ENCODE data around the gene HMGB3.
"Not testable (repeated sequence)": the region's sequence is repeated elsewhere in the genome, so short reads cannot be mapped to it uniquely, and the experiment has no call there.

HMGB3 gene

DNA sequence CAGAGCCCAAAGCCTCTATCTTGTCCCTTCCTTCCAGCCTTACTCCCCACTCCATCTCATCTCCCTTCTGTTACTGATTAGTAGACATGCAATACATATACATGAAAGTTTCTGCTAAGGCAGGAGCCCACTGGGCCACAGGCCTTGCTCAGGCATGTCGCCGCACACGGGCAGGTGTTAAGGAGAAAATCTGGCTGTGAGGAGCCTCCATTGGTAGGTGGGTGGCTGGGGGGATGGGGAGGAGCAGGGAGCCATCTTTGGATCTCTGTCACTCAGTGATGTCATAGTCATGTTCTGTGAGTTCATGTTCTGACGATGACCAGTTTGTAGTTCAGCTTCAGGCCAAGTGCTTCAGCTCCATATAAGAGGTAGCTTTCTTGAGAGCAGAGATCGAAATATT lies 2.9 kb upstream of the HMGB3 start:
- DNase-seq = no peak

DNA sequence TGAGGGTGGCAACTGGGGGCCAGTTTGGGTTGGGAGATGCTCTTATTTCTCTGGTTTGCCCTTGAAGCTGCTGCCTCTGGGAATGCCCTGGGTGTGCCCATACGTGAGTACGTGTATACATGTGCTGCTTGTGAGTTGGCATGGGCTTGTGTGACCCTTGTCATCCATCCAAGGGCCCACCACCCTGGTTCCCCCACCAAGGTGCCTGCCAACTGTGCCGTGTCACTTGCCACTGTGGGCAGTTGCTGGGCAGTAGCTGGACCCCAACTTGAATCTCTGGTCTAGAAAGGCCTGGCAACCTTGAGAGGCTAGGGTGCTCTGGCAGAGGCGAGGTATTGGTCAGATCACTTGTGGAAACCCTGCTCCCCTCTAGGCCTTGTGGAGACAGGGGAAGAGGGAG lies 2.4 kb upstream of the HMGB3 start:
- DNase-seq = no peak

DNA sequence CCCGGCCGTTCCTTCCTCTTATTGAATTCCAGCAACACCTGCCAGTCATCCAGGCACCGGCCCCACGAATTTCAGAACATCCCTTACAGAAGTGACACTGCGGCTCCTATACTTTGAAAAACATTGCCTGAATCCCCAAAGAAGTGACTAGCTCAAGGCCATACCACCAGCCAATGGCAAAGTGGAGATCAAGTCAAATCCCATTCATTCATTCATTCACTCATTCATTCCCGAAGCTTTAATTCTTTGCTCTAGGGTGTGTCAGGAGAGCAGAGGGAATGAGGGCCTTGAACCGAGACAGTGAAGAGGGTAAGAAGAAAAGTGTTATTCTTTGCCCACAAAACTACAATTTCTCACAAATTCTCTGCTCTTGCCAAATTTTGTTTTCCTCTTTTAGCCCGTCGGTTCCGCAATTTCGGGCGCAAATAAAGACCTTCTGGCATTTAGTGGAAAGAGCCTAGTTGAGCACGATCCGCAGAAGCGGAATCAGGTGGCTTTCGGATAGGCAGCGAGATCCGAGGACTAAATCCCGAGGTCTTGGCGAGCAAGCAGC lies 824 bp upstream of the HMGB3 start:
- no peak for DNase-seq

DNA sequence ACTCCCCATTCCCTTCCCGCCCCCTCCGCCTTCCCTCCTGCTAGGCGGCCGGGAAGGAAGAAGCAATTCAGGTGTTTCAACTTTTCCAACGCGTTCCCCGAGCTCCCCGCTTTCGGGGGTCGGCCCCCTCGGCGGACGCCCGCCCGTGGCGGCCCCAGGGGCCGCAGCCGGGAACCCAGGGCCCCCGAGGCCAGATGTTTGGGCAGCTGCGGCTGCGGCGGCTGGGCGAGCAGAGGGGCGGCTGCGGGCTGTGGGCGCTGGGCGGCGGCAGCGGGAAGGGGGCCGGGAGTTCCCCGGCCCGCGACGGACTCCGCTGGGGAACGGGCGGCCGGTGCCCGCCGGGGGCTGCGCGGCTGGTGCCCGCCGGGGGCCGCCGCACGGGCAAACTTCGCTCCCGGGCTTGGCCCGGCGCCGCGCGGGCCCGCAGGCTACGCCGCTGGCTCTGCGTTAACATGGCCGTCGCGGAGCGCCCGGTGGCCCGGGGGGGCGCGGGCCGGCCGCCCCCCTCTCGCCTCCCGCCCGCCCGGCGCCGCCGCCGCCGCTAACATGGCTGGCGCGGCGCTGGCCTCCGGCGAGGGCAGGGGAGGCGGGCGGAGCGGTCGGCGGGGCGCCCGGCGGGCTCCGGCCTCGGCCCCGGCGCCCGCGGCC lies 510 bp downstream of the HMGB3 start:
- no peak for DNase-seq

DNA sequence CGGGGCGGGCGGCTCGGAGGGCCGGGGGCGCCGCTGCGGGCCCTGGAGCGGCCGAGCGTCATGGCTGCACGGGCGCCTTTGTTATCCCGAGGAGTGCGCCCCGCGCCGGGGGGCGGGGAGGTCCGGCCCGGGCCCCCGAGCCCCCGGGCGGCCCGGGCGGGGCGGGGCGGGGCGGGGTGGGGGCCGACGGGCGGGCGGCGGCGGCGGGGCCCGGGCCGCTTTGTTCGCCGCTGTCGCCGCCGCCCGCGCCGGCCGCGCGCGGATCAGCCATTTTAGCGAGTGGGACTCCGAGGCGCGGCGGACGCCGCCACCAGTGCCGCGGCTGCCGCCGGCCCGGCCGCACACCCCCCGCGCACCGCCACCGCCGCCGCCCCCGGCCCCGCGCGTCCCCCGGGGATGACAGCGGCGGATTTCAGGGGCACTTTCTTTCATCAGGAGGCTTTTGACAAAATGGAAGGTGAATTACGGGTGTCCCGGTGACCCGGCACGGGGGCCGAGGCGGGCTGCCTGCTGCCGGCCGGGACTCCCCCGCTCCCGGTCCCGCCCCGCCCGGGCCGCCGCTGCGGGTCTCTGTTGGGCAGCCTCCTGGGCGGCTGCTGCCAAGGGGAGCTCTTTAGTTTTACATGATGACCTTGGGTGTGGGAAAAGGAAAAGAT lies 1.2 kb downstream of the HMGB3 start:
- DNase-seq = no peak

DNA sequence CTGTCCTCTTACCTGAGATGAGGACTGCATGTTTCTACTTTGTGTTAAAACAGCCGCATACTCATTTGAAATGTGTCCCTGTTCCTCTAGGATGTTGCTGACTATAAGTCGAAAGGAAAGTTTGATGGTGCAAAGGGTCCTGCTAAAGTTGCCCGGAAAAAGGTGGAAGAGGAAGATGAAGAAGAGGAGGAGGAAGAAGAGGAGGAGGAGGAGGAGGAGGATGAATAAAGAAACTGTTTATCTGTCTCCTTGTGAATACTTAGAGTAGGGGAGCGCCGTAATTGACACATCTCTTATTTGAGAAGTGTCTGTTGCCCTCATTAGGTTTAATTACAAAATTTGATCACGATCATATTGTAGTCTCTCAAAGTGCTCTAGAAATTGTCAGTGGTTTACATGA lies 4.6 kb downstream of the HMGB3 start:
- not testable (repeated sequence) for DNase-seq

DNA sequence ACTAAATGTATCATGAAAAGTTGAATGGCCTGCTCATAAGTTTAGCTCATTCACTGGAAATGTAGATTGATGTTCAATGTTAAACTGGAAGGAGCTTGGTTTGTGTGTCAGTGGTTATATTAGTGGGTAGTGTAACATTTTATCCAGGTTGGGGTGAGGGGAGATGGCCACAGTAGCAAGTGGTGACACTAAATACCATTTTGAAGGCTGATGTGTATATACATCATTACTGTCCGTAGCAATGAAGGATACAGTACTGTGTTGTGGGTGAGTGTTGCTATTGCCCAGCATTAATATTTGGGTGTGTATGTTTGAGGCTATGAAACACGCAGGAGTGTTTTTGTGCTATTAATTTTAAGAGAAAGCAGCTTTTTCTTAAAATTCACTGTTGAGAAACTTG lies 6.3 kb downstream of the HMGB3 start:
- DNase-seq = no peak

DNA sequence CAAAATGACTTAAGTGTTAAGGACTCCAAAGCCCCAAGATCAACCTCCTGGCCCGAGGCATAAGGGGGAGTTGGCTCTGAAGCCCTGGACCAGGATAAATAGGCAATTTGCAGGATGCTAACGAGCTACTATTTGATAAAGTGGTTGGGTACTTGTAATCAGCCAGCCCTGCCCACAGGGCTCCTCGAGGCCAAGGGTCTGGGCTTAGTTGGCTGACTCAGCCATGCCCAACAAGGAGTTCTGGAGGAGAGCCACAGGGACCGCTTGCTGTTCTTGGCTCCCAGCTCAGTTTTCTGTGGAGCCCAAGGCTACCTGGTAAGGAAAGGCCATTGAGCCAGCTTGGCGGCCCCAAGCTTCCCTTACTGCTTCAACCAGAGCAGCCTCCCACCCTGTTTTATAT lies 7.8 kb downstream of the HMGB3 start:
- no peak for DNase-seq

DNA sequence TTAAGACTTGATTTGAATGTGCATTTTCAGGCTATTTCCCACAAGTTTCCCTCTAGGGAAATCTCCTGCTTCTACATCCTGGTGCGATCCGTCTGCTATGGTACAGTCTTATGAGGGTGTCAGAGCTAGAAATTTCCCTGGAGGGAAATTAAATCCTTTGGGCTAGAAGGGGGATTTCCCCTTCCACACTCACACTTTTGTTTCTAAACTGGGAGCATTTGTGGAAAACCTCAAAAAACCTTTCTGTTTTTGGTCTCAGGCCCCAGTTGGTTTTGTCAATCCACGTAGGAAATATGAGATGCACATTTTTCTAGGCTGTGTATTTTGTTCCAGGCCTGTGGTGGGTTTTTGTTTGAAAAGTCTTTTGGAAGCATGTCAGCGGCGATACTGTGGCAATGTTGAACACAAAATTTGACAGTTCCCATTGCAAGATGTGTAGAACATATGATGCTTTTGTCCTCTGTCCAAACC lies 17.8 kb downstream of the HMGB3 start:
- DNase-seq = no peak

DNA sequence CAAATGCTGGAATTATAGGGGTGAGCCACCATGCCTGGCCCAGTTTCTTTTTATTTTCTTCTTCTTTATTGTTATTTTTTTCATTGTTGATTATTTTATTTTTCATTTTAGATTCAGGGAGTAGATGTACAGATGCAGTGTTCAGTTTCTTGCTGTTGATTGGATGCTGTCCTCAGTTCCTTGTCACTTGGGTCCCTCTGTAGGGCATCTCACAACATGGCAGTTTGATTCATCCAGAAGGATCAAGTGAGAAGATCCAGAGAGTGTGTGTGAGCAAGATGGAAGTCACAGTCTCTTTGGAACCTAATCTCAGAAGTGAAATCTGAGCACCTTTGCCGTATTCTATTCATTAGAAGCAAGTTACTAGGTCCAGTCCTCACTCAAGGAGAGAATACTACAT lies 20.9 kb downstream of the HMGB3 start:
- DNase-seq = no peak

DNA sequence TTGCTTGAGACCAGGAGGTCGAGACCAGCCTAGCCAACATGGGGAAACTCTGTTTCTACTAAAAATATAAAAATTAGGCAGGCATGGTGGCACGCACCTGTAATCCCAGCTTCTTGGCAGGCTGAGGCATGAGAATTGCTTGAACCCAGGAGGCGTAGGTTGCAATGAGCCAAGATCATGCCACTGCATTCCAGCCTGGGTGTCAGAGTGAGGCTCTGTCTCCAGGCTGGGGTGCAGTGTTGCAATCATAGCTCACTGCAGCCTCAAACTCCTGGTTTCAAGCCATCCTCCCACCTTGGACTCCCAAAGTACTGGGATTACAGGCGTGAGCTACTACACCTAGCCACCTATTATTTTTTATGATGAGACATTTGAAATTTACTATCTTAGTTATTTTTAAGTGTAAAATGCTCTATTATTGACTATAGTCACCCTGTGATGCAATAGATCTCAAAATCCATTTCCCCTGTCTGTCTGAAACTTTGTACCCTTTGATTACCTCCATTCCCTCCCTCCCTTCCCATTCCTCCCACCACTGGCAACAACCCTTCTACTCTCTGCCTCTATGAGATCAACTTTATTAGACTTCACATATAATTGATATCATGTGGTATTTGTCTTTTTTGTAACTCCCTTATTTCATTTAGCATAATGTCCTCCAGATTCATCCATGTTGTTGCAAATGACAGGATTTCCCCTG lies 23.4 kb downstream of the HMGB3 start:
- DNase-seq = no peak

DNA sequence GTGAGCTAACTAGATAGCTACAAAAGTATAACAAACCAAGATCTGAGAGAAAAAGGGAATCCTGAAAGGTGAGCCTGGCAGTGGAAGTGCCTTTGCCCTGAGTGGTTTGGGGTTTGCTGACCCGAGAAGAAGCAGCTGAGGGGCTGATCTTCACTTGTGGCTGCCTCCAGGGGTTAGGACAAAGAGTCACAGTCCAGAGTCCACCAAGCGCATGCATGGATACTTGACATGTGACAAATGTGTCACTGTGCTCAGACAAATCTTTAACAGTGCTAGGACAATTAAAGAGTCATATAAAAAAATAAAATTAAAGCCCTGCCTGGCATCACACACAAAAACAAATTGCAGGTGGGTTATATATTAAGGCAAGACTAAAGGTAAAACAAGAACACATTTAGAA lies 26.4 kb downstream of the HMGB3 start:
- DNase-seq = no peak

DNA sequence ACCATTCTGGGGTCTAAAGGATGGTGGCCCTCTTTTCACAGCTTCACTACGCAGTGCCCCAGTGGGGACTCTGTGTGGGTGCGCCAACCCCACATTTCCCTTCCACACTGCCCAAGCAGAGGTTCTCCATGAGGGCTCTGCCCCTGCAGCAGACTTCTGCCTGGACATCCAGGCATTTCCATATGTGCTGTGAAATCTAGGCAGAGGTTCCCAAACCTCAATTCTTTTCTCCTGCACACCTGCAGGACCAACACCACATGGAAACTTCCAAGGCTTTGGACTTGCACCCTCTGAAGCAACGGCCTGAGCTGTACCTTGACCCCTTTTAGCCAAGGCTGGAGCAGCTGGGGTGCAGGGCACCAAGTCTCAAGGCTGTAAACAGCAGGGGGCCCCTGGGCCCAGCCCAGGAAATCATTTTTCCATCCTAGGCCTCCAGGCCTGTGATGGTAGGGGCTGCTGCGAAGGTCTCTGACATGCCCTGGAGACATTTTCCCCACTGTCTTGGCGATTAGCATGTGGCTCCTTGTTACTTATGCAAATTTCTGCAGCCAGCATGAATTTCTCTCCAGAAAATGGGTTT lies 30.1 kb downstream of the HMGB3 start:
- DNase-seq = no peak

DNA sequence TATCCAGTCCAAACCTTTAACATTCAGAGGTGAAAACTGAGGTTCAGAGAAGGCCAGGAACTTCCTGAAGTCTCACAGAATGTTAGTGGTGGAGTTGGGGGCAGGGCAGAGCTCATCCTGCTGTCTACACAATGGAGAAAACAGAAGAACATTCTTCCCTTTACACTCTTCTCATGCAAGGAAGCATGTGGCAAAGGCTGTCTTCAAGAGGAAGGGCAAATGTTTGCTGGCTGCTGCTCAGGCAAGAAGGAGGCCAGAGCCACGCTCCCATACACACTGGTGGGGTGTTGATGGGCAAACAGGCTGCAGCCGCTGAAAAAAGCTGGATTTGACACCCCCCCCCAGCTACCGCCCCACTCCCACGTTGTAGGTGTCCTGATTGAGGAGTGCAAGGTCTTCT lies 32.5 kb downstream of the HMGB3 start:
- DNase-seq = no peak

DNA sequence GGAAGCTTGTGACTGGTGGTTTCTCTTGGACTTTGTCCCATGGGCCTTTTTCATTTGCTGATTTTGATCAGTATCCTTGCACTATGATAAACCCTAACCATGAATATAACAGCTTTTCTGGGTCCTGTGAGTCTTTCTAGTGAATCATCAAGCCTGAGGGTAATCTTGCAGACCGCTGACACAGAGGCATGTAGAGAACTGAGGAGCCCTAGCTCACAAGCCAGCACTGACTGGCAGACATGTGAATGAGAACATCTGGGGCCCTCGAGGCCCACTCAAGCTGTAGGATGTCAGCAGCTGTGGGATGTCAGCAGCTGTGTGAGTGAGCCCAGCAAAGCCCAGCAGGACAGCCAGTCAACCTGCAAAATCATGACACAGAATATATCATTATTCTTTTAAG lies 36.7 kb downstream of the HMGB3 start:
- no peak for DNase-seq

DNA sequence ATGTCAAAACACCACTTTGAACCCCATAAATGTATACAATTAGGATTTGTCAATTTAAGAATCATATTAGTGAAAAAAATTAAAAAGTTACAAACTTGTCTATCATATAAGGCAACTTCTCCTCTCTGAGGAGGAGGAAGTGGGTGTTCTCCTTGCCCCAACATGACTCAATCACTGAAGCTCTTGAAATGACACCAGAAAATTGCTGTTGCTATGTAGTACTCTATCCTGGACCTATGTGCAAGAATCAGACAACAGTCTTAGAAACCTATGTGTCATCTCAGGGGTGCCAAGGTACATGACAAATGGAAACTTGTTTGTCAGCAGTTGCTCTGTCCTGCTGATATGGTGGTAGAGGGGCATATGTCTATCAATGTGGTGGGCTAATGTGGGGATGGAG lies 47.7 kb downstream of the HMGB3 start:
- DNase-seq = no peak

DNA sequence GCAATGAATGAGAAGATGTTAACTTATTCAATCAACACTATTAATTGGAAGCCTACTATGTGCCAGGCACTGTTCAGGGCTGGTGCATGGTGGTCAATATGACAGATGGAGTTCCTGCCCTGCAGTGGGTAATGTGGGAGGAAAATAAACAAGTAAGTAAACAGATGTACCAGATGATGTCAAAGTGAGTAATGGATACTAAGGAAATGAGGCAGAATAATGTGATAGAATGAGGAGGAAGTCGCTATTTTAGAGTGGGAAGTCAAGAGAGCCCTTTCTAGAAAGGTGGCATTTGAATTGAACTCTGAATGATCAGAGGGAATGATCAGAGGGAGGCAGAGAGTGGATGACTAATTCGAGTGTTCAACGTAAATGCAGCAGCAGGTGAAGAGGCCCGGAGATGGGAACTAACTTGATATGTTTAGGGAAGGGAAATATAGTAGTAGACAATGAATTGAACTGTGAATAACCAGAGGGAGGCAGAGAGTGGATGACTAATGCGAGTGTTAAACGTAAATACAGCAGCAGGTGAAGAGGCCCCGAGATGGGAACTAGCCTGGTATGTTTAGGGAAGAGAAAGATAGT lies 48.3 kb downstream of the HMGB3 start:
- no peak for DNase-seq

DNA sequence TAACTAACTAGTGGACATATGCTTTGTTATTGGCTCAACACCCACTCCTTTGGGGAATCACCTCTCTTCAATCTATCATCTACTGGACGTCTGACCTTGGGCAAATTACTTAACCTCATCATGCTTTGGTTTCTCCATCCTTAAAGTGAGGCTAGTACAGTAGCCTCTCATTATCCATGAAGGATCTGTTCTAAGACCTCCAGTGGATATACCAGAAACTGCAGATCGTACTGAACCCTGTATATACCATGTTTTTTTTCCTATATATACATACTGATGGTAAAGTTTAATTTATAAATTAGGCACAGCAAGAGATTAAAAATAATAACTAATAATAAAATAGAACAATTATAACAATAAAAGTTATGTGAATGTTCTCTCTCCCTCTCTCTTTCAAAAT lies 56.2 kb downstream of the HMGB3 start:
- DNase-seq = no peak

Measured in hippocampal formation (tissue), 2 donors.